CD14-positive monocyte (primary cell): Measurements from ENCODE around the gene IQGAP2. TPM values are rescaled to one million over a fixed set of nuclear protein-coding genes. Genes with fewer than 3 reads are reported as not detected.

Experiments
- DNase-seq, 3 donors: peaks; one replicate each; pipeline ENCODE4 v3.0.0-alpha.2; 2011 to 2022
- H2AFZ ChIP-seq: 2 replicates; pipeline ENCODE4 v1.6.0; 2012; ENCODE audit warnings: mild to moderate bottlenecking, low read depth, low read length, inconsistent platforms; ENCODE audit not compliant: insufficient read depth, poor library complexity, severe bottlenecking
- H3K27ac ChIP-seq, 2 donors: 1 replicate in 1 of 2; 2 replicates in 1 of 2; pipeline ENCODE4 v1.5.1; 2012 to 2013; ENCODE audit warnings: low read length in 2 of 2, control low read depth in 1 of 2, inconsistent platforms in 1 of 2, low read depth in 1 of 2, mild to moderate bottlenecking in 1 of 2
- H3K27me3 ChIP-seq, 2 donors: one replicate each; pipeline versions ENCODE4 v1.6.0 to v1.6.1; 2011 to 2013; ENCODE audit warnings: low read length in 2 of 2; ENCODE audit not compliant: control insufficient read depth in 2 of 2, insufficient read depth in 2 of 2
- H3K36me3 ChIP-seq, 2 donors: replicated peaks in 1 of 2; 1 replicate in 1 of 2; 2 replicates in 1 of 2; pipeline versions ENCODE4 v1.5.1 to v1.6.1; 2012 to 2013; ENCODE audit warnings: low read length in 2 of 2, control low read depth in 1 of 2, inconsistent platforms in 1 of 2, mild to moderate bottlenecking in 1 of 2; ENCODE audit not compliant: insufficient read depth in 2 of 2, control insufficient read depth in 1 of 2
- H3K4me1 ChIP-seq, 2 donors: 1 replicate in 1 of 2; 2 replicates in 1 of 2; pipeline versions ENCODE4 v1.5.1 to v1.6.1; 2012 to 2013; ENCODE audit warnings: low read length in 2 of 2, control low read depth in 1 of 2, inconsistent platforms in 1 of 2, mild to moderate bottlenecking in 1 of 2, moderate library complexity in 1 of 2; ENCODE audit not compliant: insufficient read depth in 2 of 2, control insufficient read depth in 1 of 2
- H3K4me2 ChIP-seq: replicated peaks from 2 replicates; pipeline ENCODE3; 2012; ENCODE audit warnings: low read length, moderate library complexity, mild to moderate bottlenecking; ENCODE audit not compliant: poor library complexity, severe bottlenecking; ENCODE audit errors: extremely low read depth
- H3K4me3 ChIP-seq, 3 experiments: fragments of 200-600 bp in 1 of 3; sonication (generic) in 1 of 3; replicated peaks in 1 of 3; 1 replicate in 2 of 3; 2 replicates in 1 of 3; pipeline ENCODE4 v1.5.1; 2011 to 2013; ENCODE audit warnings: low read length in 3 of 3, mild to moderate bottlenecking in 3 of 3, control low read depth in 2 of 3, low read depth in 2 of 3, inconsistent platforms in 1 of 3, moderate library complexity in 1 of 3
- H3K79me2 ChIP-seq: 2 replicates; pipeline ENCODE4 v1.6.0; 2012; ENCODE audit warnings: mild to moderate bottlenecking, control low read depth, inconsistent platforms, low read length, moderate library complexity; ENCODE audit not compliant: insufficient read depth
- H3K9ac ChIP-seq: 2 replicates; pipeline ENCODE4 v1.6.0; 2017; ENCODE audit warnings: low read length, mild to moderate bottlenecking; ENCODE audit not compliant: insufficient read depth, poor library complexity, severe bottlenecking
- H3K9me3 ChIP-seq, 2 donors: replicated peaks in 1 of 2; 1 replicate in 1 of 2; 2 replicates in 1 of 2; pipeline versions ENCODE4 v1.5.1 to v1.6.1; 2012 to 2013; ENCODE audit warnings: low read length in 2 of 2, control low read depth in 1 of 2; ENCODE audit not compliant: control insufficient read depth in 1 of 2, insufficient read depth in 1 of 2
- H4K20me1 ChIP-seq: 2 replicates; pipeline ENCODE4 v1.6.0; 2012; ENCODE audit warnings: mild to moderate bottlenecking, low read length, control low read depth, moderate library complexity; ENCODE audit not compliant: insufficient read depth
- H3K27ac Mint-ChIP-seq, 7 donors: one replicate each; pipeline ENCODE4 v1.8.0; 2020; ENCODE audit warnings: mild to moderate bottlenecking in 7 of 7, mixed read lengths in 7 of 7, moderate library complexity in 6 of 7, inconsistent platforms in 2 of 7
- H3K27me3 Mint-ChIP-seq, 3 donors: one replicate each; pipeline ENCODE4 v1.8.0; 2021 to 2022; ENCODE audit warnings: low read depth in 3 of 3, mild to moderate bottlenecking in 3 of 3, mixed read lengths in 3 of 3, moderate library complexity in 3 of 3, inconsistent platforms in 1 of 3
- H3K36me3 Mint-ChIP-seq, 2 donors: one replicate each; pipeline ENCODE4 v1.8.0; 2020; ENCODE audit warnings: mixed read lengths in 2 of 2, inconsistent platforms in 1 of 2, mild to moderate bottlenecking in 1 of 2
- H3K4me1 Mint-ChIP-seq: one replicate; pipeline ENCODE4 v1.8.0; 2020; ENCODE audit warnings: mild to moderate bottlenecking, mixed read lengths
- H3K4me3 Mint-ChIP-seq, 2 donors: one replicate each; pipeline ENCODE4 v1.8.0; 2020; ENCODE audit warnings: mild to moderate bottlenecking in 2 of 2, mixed read lengths in 2 of 2, moderate library complexity in 1 of 2
- H3K9me3 Mint-ChIP-seq, 7 donors: one replicate each; pipeline ENCODE4 v1.8.0; 2020 to 2022; ENCODE audit warnings: mixed read lengths in 7 of 7, mild to moderate bottlenecking in 6 of 7, moderate library complexity in 6 of 7, inconsistent platforms in 2 of 7
- WGBS: methylation state at CpG from one replicate; pipeline ENCODE4 v1.1.5; 2013; ENCODE audit warnings: missing lambda C conversion rate; ENCODE audit not compliant: insufficient coverage; 5-methylcytosine and 5-hydroxymethylcytosine counted together
- intact Hi-C, 2 donors: fragments of 100-400 bp; cut with micrococcal nuclease; formaldehyde crosslinking; loops; one replicate each; pipeline versions ENCODE4 v1.15.0 to v1.15.1; 2023
- polyA plus RNA-seq, 3 donors: library from polyadenylated mRNA; depleted of rRNA in 1 of 3; unstranded in 2 of 3; stranded (reverse) in 1 of 3; fragments of 300-500 nt in 2 of 3; fragments of >200 nt in 1 of 3; fragmentation: Illumina TruSeq in 2 of 3; gene quantifications; 1 replicate in 2 of 3; 2 replicates in 1 of 3; pipeline ENCODE4 v1.2.3, GENCODE V29; 2012 to 2021
- TF ChIP-seq, protein P1 (sequence below): fragments of 200-600 bp; IDR thresholded peaks from one replicate; pipeline ENCODE4 v1.8.0; 2022; ENCODE audit warnings: antibody characterized with exemption, mild to moderate bottlenecking

IQGAP2 gene
- polyA plus RNA-seq, 3 donors: 21.4 to 50.9 (median 35.4) TPM

DNA sequence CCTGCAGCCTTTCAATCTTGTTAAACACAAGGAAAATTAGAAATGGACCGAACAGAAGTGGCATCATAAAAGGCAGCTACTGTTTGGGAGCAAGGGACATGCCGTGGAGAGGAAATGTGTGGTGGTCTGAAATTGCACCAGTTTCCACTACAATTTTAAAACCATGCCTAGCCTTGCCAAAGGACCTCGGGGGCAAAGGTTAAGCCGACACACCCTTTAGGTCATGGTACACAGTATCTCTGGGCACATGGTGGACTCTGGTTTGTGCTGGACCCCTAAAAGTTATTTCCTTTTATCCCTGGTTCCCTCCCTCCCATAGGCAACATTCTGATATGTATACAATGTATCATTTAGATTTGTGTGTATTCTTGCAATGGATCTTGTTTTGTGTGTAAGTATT, 142.1 kb downstream of the IQGAP2 start:
- H3K4me2 ChIP-seq: no peak overlapping the region
- intact Hi-C loops: loop anchor here in 1 of 2 donors (5.0 kb wide), 1 partner anchor 37 kb away; no protein-coding TSS in a partner anchor
- no peak overlapping the region for H3K4me3 Mint-ChIP-seq
- H3K9me3 Mint-ChIP-seq: no peaks in the 10 kb centered on the region
- peaks cover 71% of the 10 kb centered on the region for H3K4me1 Mint-ChIP-seq
- DNase-seq: no peak
- no peak overlapping the region for H3K9ac ChIP-seq
- TF ChIP-seq, protein P1, sequence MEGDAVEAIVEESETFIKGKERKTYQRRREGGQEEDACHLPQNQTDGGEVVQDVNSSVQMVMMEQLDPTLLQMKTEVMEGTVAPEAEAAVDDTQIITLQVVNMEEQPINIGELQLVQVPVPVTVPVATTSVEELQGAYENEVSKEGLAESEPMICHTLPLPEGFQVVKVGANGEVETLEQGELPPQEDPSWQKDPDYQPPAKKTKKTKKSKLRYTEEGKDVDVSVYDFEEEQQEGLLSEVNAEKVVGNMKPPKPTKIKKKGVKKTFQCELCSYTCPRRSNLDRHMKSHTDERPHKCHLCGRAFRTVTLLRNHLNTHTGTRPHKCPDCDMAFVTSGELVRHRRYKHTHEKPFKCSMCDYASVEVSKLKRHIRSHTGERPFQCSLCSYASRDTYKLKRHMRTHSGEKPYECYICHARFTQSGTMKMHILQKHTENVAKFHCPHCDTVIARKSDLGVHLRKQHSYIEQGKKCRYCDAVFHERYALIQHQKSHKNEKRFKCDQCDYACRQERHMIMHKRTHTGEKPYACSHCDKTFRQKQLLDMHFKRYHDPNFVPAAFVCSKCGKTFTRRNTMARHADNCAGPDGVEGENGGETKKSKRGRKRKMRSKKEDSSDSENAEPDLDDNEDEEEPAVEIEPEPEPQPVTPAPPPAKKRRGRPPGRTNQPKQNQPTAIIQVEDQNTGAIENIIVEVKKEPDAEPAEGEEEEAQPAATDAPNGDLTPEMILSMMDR: no peak
- H3K27me3 ChIP-seq: no peaks in the 10 kb centered on the region
- H3K79me2 ChIP-seq: peaks cover 94% of the 10 kb centered on the region
- WGBS: 80% methylated on average over 2 of the region's 4 CpGs
- no peak overlapping the region for H3K27ac ChIP-seq
- H3K36me3 Mint-ChIP-seq: peaks cover 3 to 4% of the 10 kb centered on the region in 2 donors
- H3K4me1 ChIP-seq: peaks cover 53% of the 10 kb centered on the region in 2 donors
- peaks cover 83% of the 10 kb centered on the region for H4K20me1 ChIP-seq
- peaks cover 0 to 2% (median 0%) of the 10 kb centered on the region in 3 donors for H3K27me3 Mint-ChIP-seq
- H3K9me3 ChIP-seq: no peaks in the 10 kb centered on the region
- H2AFZ ChIP-seq: no peak overlapping the region
- peak overlapping the region in 1 of 7 donors; percentile 93 for H3K27ac Mint-ChIP-seq
- H3K36me3 ChIP-seq: no peaks in the 10 kb centered on the region
- no peak overlapping the region for H3K4me3 ChIP-seq

DNA sequence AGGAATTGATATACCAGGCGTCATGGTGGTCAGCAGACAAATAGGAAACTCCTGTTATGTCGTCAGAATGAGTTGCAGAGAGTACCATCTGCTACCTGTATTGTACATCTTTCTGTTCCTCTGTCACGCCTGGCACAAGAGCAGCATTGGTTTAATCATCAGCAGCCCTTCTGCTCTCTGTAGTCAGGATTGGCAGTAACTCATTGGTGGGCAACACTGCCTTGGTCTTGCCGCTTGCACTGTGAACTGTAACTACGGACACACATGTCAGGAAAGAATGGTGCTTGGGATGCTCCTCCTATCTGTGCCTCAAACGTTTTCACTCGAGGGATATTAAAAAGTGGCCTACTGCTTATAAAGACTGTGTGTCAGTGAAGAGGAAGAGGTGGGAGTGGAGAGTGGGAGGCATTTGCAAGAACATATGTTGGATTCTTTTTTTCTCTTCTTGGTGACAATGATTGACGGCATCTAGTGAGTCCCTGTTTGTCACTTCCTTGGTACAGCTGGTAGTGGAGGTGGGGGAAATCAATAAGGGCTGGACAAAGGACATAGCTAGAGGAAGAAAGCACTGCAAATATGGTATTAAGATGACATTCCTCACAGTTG, 143.5 kb downstream of the IQGAP2 start:
- H3K4me1 Mint-ChIP-seq: peaks cover 60% of the 10 kb centered on the region
- H3K27ac Mint-ChIP-seq: peak overlapping the region; percentile 90 to 98 (median 94)
- peak overlapping the region; percentile 64 to 91 for H3K4me3 Mint-ChIP-seq
- Histone ChIP-seq H2AFZ (no peak overlapping the region), H3K36me3 (no peaks in the 10 kb centered on the region), H3K27ac (peak overlapping the region in 1 of 2 donors; percentile 81), H3K79me2 (peaks cover 81% of the 10 kb centered on the region), H3K4me2 (peak overlapping the region; percentile 65), H3K9me3 (no peaks in the 10 kb centered on the region), H3K9ac (peak overlapping the region; percentile 27), H3K4me3 (peak overlapping the region in 2 of 3 experiments; percentile 49 to 56), H4K20me1 (peaks cover 77% of the 10 kb centered on the region), H3K27me3 (no peaks in the 10 kb centered on the region), H3K4me1 (peaks cover 53% of the 10 kb centered on the region in 2 donors)
- intact Hi-C loops: loop anchor here in 1 of 2 donors (1.0 to 5.0 kb wide), 2 partner anchors 36 to 142 kb away; no protein-coding TSS in a partner anchor
- peaks cover 3 to 8% of the 10 kb centered on the region in 2 donors for H3K36me3 Mint-ChIP-seq
- TF ChIP-seq, protein P1: no peak
- H3K9me3 Mint-ChIP-seq: no peaks in the 10 kb centered on the region
- H3K27me3 Mint-ChIP-seq: peaks cover 0 to 2% (median 0%) of the 10 kb centered on the region in 3 donors
- WGBS: 33% methylated on average over 6 of the region's 8 CpGs
- peak in 2 of 3 donors; percentile 16 to 77 for DNase-seq
